Fibroblast of lung (primary cell): ENCODE measurements around the gene MAP3K15.

Source experiments
- CTCF ChIP-seq, 2 donors: IDR thresholded peaks in 1 of 2; conservative IDR thresholded peaks in 1 of 2; 1 replicate in 1 of 2; 2 replicates in 1 of 2; pipeline ENCODE4 v1.5.1; 2011 to 2012; ENCODE audit warnings: low read length in 2 of 2, control low read depth in 1 of 2, inconsistent platforms in 1 of 2, low read depth in 1 of 2, mild to moderate bottlenecking in 1 of 2
- EZH2 ChIP-seq: IDR thresholded peaks from 2 replicates; pipeline ENCODE4 v1.5.1; 2012; ENCODE audit warnings: low read length, control low read depth, mild to moderate bottlenecking; ENCODE audit errors: missing control alignments

- TF ChIP-seq CTCF (conservative IDR thresholded peaks at IDR 0.05 in 1 of 2, IDR thresholded peaks at IDR 0.05 in 1 of 2; ENCODE audit: low read depth in 1 of 2, low read length in 2 of 2) (no peak), EZH2 (no peak)
Measured at GRCh38 chrX:19403696-19404095, 111.6 kb downstream of the MAP3K15 start.
